Activated CD4-positive, alpha-beta memory T cell treated with anti-CD3 and anti-CD28 coated beads, Interleukin-2, amount 10 ng/mL, durations not matched to agents 7 days and 5 days (primary cell): Measurements from ENCODE around the gene FAM76B. TPM values are rescaled to one million over a fixed set of nuclear protein-coding genes. Genes with fewer than 3 reads are reported as not detected.

Experiments used
- CTCF ChIA-PET: fragments of 350-600 bp; sonication (Branson Sonifier 250); formaldehyde crosslinking; loops from one replicate; lab custom pipeline; 2021; ENCODE audit warnings: antibody characterized with exemption, inconsistent platforms; lab: Charles Lee
- POLR2A ChIA-PET: fragments of 350-600 bp; sonication (Branson Sonifier 250); formaldehyde crosslinking; loops from one replicate; lab custom pipeline; 2021; ENCODE audit warnings: antibody characterized with exemption; lab: Charles Lee
- DNase-seq: peaks from one replicate; pipeline ENCODE4 v3.0.0-alpha.2; 2020
- H3K27ac Mint-ChIP-seq: one replicate; pipeline ENCODE4 v1.8.0; 2021; ENCODE audit warnings: mild to moderate bottlenecking, mixed read lengths
- H3K27me3 Mint-ChIP-seq: one replicate; pipeline ENCODE4 v1.8.0; 2021; ENCODE audit warnings: mixed read lengths
- H3K36me3 Mint-ChIP-seq: one replicate; pipeline ENCODE4 v1.8.0; 2021; ENCODE audit warnings: low read depth, mixed read lengths
- H3K4me1 Mint-ChIP-seq: one replicate; pipeline ENCODE4 v1.8.0; 2021; ENCODE audit warnings: mixed read lengths
- H3K4me3 Mint-ChIP-seq: one replicate; pipeline ENCODE4 v1.8.0; 2021; ENCODE audit warnings: mild to moderate bottlenecking, mixed read lengths
- H3K9me3 Mint-ChIP-seq: one replicate; pipeline ENCODE4 v1.8.0; 2021; ENCODE audit warnings: mixed read lengths
- total RNA-seq, 2 experiments: library from RNA; stranded (reverse); gene quantifications; one replicate each; pipeline ENCODE4 v1.2.3, GENCODE V29; 2021

Gene FAM76B
- total RNA-seq, 2 experiments from 2014 or later: 48.1 to 51.5 TPM

DNA sequence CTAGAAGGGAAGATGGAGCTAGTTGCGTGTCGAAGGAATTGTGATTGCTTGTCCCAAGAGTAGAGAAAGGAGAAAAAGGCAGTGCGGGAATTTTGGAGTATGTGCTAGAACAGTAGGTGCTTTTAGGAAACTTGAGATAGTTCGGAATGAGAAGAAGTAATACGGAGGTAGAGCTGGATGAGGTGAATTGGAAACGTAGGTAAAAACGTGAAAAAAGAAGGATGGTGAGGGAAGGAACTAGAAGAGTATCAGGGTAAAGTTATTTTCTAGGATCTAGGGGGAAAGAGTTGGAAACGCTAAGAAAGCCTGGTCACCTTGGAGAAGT lies 2.1 kb upstream of the FAM76B start:
- H3K9me3 Mint-ChIP-seq: no peaks in the 10 kb centered on the region
- CTCF ChIA-PET: interaction anchor here (0.6 to 5.2 kb wide), 8 partner anchors 8 to 724 kb away, joined by 3 to 29 read pairs (median 13); partner anchors contain the start of genes CCDC82, JRKL, MAML2 and SRSF8
- DNase-seq: no peak
- H3K4me1 Mint-ChIP-seq: peaks cover 54% of the 10 kb centered on the region
- peaks cover 50% of the 10 kb centered on the region for H3K36me3 Mint-ChIP-seq
- peak overlapping the region; percentile 97 for H3K4me3 Mint-ChIP-seq
- no peaks in the 10 kb centered on the region for H3K27me3 Mint-ChIP-seq
- POLR2A ChIA-PET: interaction anchor here (0.8 to 6.0 kb wide), 24 partner anchors 10 to 1662 kb away, joined by 3 to 110 read pairs (median 10); partner anchors contain the start of genes CCDC82, CWC15, ENDOD1 and JRKL
- peak overlapping the region; percentile 100 for H3K27ac Mint-ChIP-seq

DNA sequence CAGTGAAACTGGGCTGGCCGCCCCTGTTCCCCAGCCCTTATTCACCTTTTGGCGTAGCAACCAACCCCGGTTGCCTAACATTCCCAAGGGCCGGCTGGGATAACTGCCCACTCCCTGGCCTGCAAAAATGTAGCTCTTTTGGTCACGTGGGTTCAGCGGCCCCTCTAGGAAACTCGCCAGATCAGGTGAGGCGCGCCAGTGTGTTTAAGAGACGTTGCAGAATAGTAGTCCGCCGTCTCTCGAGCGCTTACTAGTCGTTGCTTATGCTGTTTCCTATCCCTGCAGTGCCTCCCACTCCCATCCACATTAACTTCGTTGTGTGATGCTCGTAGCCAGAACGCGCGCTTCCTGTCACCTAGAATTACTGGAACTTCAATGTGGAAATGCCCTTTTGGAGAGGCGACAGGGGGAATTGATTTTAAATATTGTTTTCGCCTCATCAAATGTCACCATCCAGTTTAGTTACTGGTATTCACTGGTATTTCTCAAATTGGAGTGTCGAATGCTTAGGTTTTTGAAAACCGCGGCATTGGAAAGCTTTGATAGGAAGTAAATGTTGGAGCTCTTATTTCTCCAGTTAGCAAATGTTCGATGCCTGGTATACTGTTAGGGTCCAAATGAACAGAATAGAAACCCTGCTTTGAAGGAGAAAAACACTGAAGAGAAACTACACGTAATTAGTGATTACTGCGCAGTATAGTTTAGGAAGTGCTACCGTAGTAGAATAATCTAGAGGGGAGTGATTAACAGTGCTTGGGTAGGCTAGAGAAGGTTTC lies 1.5 kb upstream of the FAM76B start:
- Mint-ChIP-seq H3K27ac (peak overlapping the region; percentile 100), H3K4me1 (peaks cover 57% of the 10 kb centered on the region), H3K36me3 (peaks cover 54% of the 10 kb centered on the region), H3K9me3 (no peaks in the 10 kb centered on the region), H3K27me3 (no peaks in the 10 kb centered on the region), H3K4me3 (peak overlapping the region; percentile 97)
- ChIA-PET CTCF (interaction anchor here (0.6 to 5.2 kb wide), 9 partner anchors 9 to 723 kb away, joined by 3 to 29 read pairs (median 10); partner anchors contain the start of genes CCDC82, JRKL, MAML2 and SRSF8), POLR2A (interaction anchor here (0.6 to 6.0 kb wide), 43 partner anchors 11 to 1663 kb away, joined by 3 to 110 read pairs (median 6); partner anchors contain the start of genes CCDC82, CWC15, ENDOD1 and JRKL)
- DNase-seq: peak; percentile 72

DNA sequence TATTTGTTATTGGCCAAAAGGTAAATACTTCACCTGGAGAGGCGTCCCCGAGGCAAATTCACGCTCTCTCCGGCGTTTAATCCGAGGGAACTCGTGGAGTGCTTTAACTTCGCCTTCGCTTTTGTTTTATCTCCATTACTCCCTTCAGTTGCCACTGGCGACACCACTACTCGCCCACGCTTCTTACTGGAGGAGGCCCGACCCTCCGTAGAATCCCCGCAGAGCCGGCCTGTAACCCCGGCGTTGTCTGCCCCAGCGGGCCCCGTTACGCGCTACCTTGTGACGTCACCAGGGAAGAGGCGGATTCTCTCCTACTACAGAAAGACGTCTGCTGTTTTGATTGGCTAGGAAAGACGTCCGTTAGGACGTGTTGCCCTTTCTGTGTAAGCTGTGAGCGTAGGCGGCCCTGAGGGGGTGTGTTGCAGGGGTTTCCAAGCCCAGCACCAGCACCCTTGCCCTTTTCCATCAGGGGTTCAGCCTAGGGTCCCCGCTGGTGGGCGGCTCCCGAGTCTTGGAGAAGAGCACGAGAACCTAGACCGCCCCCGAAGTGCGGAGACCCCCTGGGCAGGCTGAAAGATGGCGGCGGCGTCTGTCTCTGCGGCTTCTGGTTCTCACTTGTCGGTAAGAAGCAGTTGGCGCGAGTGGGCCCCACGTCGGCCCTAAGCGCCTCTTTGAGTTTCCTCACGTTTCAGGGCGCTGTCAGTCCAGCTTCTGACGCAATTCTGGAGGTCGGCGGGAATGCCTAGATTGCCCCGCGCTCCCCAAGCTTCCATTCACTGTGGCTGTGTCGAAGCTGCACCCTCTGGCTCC lies 746 bp upstream of the FAM76B start, which contains the start of gene CEP57:
Gene CEP57, plus strand, starts transcription at position 376 of the 810 bp plus-strand sequence. Its CDS starts 201 bp downstream, at position 577.
- CTCF ChIA-PET: interaction anchor here (0.6 to 5.2 kb wide), 12 partner anchors 14 to 723 kb away, joined by 3 to 29 read pairs (median 6); partner anchors contain the start of genes CCDC82, JRKL, MAML2 and SESN3
- Mint-ChIP-seq H3K9me3 (no peaks in the 10 kb centered on the region), H3K36me3 (peaks cover 57% of the 10 kb centered on the region), H3K27ac (peak within 1 kb of the TSS; percentile 100), H3K27me3 (no peaks in the 10 kb centered on the region), H3K4me3 (peak within 1 kb of the TSS; percentile 97), H3K4me1 (peaks cover 61% of the 10 kb centered on the region)
- peak; percentile 95 for DNase-seq
- POLR2A ChIA-PET: interaction anchor here (0.6 to 6.0 kb wide), 60 partner anchors 8 to 1663 kb away, joined by 3 to 110 read pairs (median 5); partner anchors contain the start of genes CCDC82, CWC15, ENDOD1 and JRKL

DNA sequence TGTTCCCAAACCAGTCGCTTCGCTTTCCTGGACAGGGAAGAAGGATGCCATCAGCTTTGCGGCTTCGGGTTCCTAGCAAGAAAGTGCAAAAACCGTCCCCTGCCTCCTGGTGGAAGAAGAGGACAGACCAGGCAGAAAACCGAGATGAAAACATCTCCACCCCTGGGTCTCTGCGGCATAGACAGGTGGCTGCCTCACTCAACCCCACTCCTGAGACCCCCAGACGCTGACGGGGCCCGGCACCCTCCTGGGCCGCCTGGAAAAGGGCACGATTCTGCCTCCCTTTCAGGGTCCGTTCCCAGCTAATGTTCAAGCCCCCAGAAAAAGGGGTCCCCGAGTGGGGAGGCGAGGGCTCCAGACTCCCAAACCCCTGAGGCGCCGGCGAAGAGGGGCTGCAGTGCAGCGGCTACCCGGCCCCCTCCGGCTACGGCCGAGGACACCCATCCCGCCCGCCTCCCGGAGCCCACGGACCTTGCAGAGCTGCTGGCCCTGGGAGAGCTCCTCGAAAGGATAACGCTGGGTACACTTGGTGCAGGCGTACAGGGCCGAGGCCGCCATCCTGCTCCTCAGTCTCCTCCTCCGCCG lies 569 bp downstream of the FAM76B start:
- peaks cover 60% of the 10 kb centered on the region for H3K4me1 Mint-ChIP-seq

DNA sequence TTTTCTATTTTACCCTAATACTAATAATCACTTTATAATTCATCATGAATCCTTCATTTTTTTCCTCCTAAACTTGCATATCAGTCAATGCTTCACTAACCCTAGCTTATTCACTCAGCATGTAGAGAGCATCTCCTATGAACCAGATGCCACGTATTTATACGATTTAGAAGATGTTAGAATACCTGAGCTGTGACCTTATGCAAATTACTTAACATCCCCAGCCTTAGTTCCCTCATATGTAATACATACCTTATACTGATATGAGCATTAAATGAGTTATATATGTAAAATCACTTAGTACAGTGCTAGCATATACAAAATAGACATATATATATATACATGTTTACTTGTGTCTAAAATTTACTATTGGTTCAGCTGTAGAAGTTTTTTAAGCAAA lies 9.0 kb downstream of the FAM76B start:
- POLR2A ChIA-PET: interaction anchor here (4.2 kb wide), 1 partner anchor 9 kb away, joined by 41 read pairs; the partner anchor contains the start of genes CEP57 and FAM76B

More for the DNA sequence above, 569 bp downstream of the FAM76B start:
- Mint-ChIP-seq H3K4me3 (peak overlapping the region; percentile 97), H3K27ac (peak overlapping the region; percentile 100), H3K36me3 (peaks cover 62% of the 10 kb centered on the region), H3K27me3 (no peaks in the 10 kb centered on the region), H3K9me3 (no peaks in the 10 kb centered on the region)
- POLR2A ChIA-PET: interaction anchor here (0.7 to 6.0 kb wide), 46 partner anchors 9 to 1660 kb away, joined by 3 to 110 read pairs (median 7); partner anchors contain the start of genes CCDC82, CWC15, ENDOD1 and JRKL
- CTCF ChIA-PET: interaction anchor here (0.9 to 5.2 kb wide), 11 partner anchors 9 to 722 kb away, joined by 3 to 29 read pairs (median 5); partner anchors contain the start of genes CCDC82, JRKL, MAML2 and SESN3
- peak; percentile 45 for DNase-seq

DNA sequence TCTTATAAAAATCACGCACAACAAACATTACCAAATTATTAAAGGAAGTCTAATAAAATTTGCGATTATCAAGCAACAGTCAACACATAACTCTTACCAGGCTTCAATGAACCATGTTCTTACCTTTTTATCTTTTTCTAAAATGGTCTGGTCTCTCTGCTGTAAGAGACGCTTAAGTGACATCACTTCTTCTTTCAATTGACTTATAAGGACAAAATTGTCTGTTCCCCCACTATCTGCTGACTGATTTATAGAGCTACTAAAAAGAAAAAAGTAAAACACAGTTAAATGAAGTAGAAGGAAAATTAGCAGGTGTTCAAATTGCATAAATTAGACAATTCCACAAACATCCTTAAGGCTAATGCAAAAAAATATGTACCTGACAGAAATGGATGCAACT lies 10.9 kb downstream of the FAM76B start:
- DNase-seq: no peak
- POLR2A ChIA-PET: interaction anchor here (4.2 kb wide), 1 partner anchor 11 kb away, joined by 41 read pairs; the partner anchor contains the start of genes CEP57 and FAM76B
- no peak overlapping the region for H3K27ac Mint-ChIP-seq
- CTCF ChIA-PET: interaction anchor here (1.7 kb wide), 1 partner anchor 627 kb away, joined by 7 read pairs; no protein-coding TSS in a partner anchor
- peaks cover 82% of the 10 kb centered on the region for H3K36me3 Mint-ChIP-seq
- H3K27me3 Mint-ChIP-seq: no peaks in the 10 kb centered on the region
- H3K9me3 Mint-ChIP-seq: no peaks in the 10 kb centered on the region
- H3K4me1 Mint-ChIP-seq: peaks cover 36% of the 10 kb centered on the region
- H3K4me3 Mint-ChIP-seq: no peak overlapping the region

More for the DNA sequence above, 9.0 kb downstream of the FAM76B start:
- Mint-ChIP-seq H3K36me3 (peaks cover 78% of the 10 kb centered on the region), H3K4me3 (no peak overlapping the region), H3K27ac (no peak overlapping the region), H3K27me3 (no peaks in the 10 kb centered on the region), H3K4me1 (peaks cover 48% of the 10 kb centered on the region), H3K9me3 (no peaks in the 10 kb centered on the region)
- no peak for DNase-seq
- CTCF ChIA-PET: interaction anchor here (1.1 kb wide), 1 partner anchor 8 kb away, joined by 3 read pairs; the partner anchor contains the start of gene FAM76B

DNA sequence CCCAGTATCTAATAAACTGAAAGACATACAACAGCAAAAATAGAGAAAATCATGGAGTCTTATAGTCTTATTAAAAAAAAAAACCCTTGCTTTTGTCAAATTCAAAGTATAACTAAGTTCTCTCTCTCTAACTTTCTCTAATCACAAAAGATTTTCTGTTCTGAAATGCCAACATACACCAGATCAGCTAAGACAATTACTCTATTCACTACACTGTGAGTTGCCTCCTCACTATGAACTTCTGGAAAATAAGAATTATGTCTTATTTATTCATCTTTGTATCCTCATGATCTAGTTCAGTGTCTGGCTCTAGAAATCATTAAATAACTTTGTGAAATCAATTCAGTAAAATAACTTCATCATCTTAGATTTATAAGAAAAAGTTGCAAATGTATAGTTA lies 12.7 kb downstream of the FAM76B start:
- H3K36me3 Mint-ChIP-seq: peaks cover 80% of the 10 kb centered on the region
- no peaks in the 10 kb centered on the region for H3K9me3 Mint-ChIP-seq
- DNase-seq: no peak
- H3K4me1 Mint-ChIP-seq: peaks cover 23% of the 10 kb centered on the region
- POLR2A ChIA-PET: interaction anchor here (1.3 to 4.2 kb wide), 3 partner anchors 12 to 14 kb away, joined by 5 to 41 read pairs (median 6); partner anchors contain the start of genes CEP57 and FAM76B
- H3K4me3 Mint-ChIP-seq: no peak overlapping the region
- CTCF ChIA-PET: interaction anchor here (0.6 to 1.4 kb wide), 2 partner anchors 13 to 648 kb away, joined by 3 read pairs; partner anchors contain the start of gene FAM76B
- no peak overlapping the region for H3K27ac Mint-ChIP-seq
- no peaks in the 10 kb centered on the region for H3K27me3 Mint-ChIP-seq

DNA sequence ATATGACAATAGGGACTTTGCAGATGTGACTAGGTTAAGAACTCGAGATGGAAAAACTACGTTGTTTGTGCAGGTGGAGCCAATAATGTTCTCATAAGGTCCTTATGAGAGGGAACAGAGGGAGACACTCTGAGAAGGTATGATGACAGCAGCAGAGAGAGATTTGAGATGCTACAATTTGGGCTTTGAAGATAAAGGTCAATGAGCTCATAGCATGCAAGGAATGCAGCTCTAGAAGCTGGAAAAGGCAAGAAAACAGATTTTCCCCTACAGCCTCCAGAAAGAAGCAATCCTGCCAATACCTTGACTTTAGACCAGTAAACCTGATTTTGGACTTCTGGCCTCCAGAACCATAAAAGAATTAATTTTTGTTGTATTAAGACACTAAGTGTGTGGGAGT lies 21.1 kb downstream of the FAM76B start:
- Mint-ChIP-seq H3K4me1 (peaks cover 3% of the 10 kb centered on the region), H3K4me3 (no peak overlapping the region), H3K27ac (no peak overlapping the region), H3K36me3 (peaks cover 24% of the 10 kb centered on the region), H3K27me3 (no peaks in the 10 kb centered on the region), H3K9me3 (no peaks in the 10 kb centered on the region)
- ChIA-PET POLR2A (interaction anchor here (1.7 to 2.7 kb wide), 2 partner anchors 21 to 617 kb away, joined by 6 to 21 read pairs; partner anchors contain the start of genes CEP57 and FAM76B), CTCF (interaction anchor here (11.7 kb wide), 1 partner anchor 613 kb away, joined by 129 read pairs; no protein-coding TSS in a partner anchor)
- no peak for DNase-seq

DNA sequence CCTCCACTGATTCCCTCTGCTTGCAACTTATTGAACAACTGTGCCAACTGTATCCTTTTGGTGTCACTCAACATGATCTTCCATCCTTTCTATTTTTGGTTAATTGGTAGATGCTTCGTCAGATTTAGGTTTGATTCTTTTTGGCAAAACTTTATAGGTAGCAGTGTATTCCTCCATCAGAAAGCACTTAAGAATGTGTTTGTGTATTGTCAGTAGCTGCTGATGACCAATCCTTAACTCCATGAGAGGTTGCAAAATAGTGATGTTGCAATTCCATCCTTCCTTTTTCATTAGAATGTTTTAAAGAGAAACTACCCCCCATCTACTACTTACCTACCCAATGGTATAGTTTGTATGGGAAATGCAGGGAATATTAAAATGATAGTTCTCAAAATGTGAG lies 22.1 kb downstream of the FAM76B start:
- no peak for DNase-seq
- Mint-ChIP-seq H3K9me3 (no peaks in the 10 kb centered on the region), H3K4me3 (no peak overlapping the region), H3K36me3 (peaks cover 17% of the 10 kb centered on the region), H3K27me3 (no peaks in the 10 kb centered on the region), H3K27ac (no peak overlapping the region), H3K4me1 (peaks cover 1% of the 10 kb centered on the region)
- ChIA-PET CTCF (interaction anchor here (1.0 to 11.7 kb wide), 2 partner anchors 36 to 612 kb away, joined by 3 to 129 read pairs; no protein-coding TSS in a partner anchor), POLR2A (interaction anchor here (0.8 to 2.7 kb wide), 3 partner anchors 22 to 699 kb away, joined by 3 to 21 read pairs (median 3); partner anchors contain the start of genes CEP57 and FAM76B)

DNA sequence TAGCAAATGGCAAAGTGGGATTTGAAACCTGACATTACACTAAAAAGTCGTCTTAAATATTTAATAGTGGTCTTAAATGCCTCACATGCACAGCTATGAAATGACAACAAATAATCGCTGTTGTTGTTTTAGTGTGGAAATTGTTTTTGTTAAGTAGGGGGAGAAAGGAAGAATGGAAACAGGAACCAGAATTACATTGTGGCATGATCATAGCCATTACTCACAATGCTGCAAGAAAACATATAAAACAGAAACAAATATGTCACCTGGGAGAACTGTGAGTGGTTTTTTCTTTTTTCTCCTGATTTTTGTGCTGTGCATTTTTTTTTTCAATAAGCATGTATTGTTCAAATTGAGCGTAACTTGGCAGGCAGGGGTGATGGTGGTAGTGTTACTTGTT lies 22.9 kb downstream of the FAM76B start:
- CTCF ChIA-PET: interaction anchor here (1.0 to 11.7 kb wide), 3 partner anchors 10 to 611 kb away, joined by 3 to 129 read pairs (median 3); no protein-coding TSS in a partner anchor
- H3K27ac Mint-ChIP-seq: no peak overlapping the region
- no peaks in the 10 kb centered on the region for H3K27me3 Mint-ChIP-seq
- H3K9me3 Mint-ChIP-seq: no peaks in the 10 kb centered on the region
- no peak overlapping the region for H3K4me3 Mint-ChIP-seq
- H3K36me3 Mint-ChIP-seq: peaks cover 14% of the 10 kb centered on the region
- no peak for DNase-seq
- H3K4me1 Mint-ChIP-seq: peaks cover 1% of the 10 kb centered on the region
- POLR2A ChIA-PET: interaction anchor here (1.0 to 1.5 kb wide), 2 partner anchors 24 to 616 kb away, joined by 3 read pairs; no protein-coding TSS in a partner anchor

DNA sequence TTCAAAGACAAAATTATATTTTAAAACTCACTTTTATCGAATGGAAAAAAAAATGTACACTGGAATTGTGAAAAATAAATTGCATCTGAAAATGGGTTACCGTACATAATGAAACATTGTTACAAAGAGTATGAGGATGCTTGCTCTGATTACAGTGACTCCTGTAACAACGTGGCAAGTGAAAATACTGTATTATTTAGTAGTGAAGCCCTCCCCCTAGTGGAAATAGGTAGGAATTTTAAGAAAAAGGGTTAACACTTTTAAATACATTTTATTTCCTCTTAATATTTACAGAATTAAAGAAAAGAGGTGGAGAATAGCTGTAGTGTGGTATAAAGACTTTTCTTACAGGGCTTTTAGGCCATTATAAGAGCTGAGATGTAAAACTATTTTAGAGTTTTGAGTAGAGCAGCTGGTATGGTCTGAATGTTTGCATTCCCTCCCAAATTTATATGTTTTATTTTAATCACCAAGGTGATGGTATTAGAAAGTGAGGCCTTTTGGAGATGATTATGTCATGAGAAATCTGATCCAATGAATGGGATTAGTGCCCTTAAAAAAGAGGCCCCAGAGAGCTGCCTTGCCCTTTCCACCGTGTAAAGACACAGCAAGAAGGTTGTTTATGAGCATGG lies 25.2 kb downstream of the FAM76B start:
- DNase-seq: no peak
- Mint-ChIP-seq H3K9me3 (no peaks in the 10 kb centered on the region), H3K36me3 (peaks cover 8% of the 10 kb centered on the region), H3K27ac (no peak overlapping the region), H3K4me3 (no peak overlapping the region), H3K27me3 (no peaks in the 10 kb centered on the region), H3K4me1 (no peaks in the 10 kb centered on the region)
- CTCF ChIA-PET: interaction anchor here (0.6 to 11.7 kb wide), 4 partner anchors 53 to 1209 kb away, joined by 3 to 129 read pairs (median 3); no protein-coding TSS in a partner anchor
- POLR2A ChIA-PET: interaction anchor here (1.5 to 2.3 kb wide), 2 partner anchors 27 to 611 kb away, joined by 6 to 9 read pairs; partner anchors contain the start of gene CEP57
